Activated T-cell treated with anti-CD3 and anti-CD28 coated beads, Interleukin-2, amount 50 U/mL, for 72 hours (primary cell): Measurements from ENCODE around the gene NOP58. TPM values are rescaled to one million over a fixed set of nuclear protein-coding genes. Genes with fewer than 3 reads are reported as not detected.
"Not testable (repeated sequence)": the region's sequence is repeated elsewhere in the genome, so short reads cannot be mapped to it uniquely, and the experiment has no call there.

ENCODE experiments used
- ATAC-seq, 2 donors: fragments of 150-1000 bp; cut with Tn5 transposase; replicated peaks in 1 of 2; 2 replicates each; pipeline ENCODE4 v1.10.0; 2021; ENCODE audit warnings: moderate library complexity in 2 of 2, mild to moderate bottlenecking in 1 of 2
- DNase-seq, 2 donors: peaks; one replicate each; pipeline ENCODE4 v3.0.0; 2021 to 2022; ENCODE audit warnings: mixed read lengths in 1 of 2
- H3K27ac Mint-ChIP-seq: one replicate; pipeline ENCODE4 v1.8.0; 2022; ENCODE audit warnings: mild to moderate bottlenecking, moderate library complexity, mixed read lengths
- H3K27me3 Mint-ChIP-seq: one replicate; pipeline ENCODE4 v1.8.0; 2022; ENCODE audit warnings: low read depth, mixed read lengths
- H3K36me3 Mint-ChIP-seq, 2 donors: one replicate each; pipeline ENCODE4 v1.8.0; 2022; ENCODE audit warnings: mixed read lengths in 2 of 2, mild to moderate bottlenecking in 1 of 2; ENCODE audit not compliant: insufficient read depth in 2 of 2
- H3K4me1 Mint-ChIP-seq: one replicate; pipeline ENCODE4 v1.8.0; 2022; ENCODE audit warnings: low read depth, mixed read lengths
- H3K4me3 Mint-ChIP-seq, 2 donors: one replicate each; pipeline ENCODE4 v1.8.0; 2022; ENCODE audit warnings: mild to moderate bottlenecking in 2 of 2, mixed read lengths in 2 of 2, moderate library complexity in 2 of 2
- H3K9me3 Mint-ChIP-seq, 2 donors: one replicate each; pipeline ENCODE4 v1.8.0; 2022; ENCODE audit warnings: mixed read lengths in 2 of 2
- total RNA-seq, 2 donors: library from RNA; stranded (reverse); gene quantifications; one replicate each; pipeline ENCODE4 v1.2.3, GENCODE V29; 2022

Gene NOP58
- total RNA-seq, 2 donors from 2014 or later = 233 to 300 TPM

GRCh38 chr2:202317080-202317857 lies 51.7 kb downstream of the NOP58 start:
- H3K9me3 Mint-ChIP-seq = no peaks in the 10 kb centered on the region

GRCh38 chr2:202320362-202320761 lies 54.8 kb downstream of the NOP58 start:
- not testable (repeated sequence) for H3K27me3 Mint-ChIP-seq, ATAC-seq, H3K9me3 Mint-ChIP-seq, DNase-seq, H3K4me1 Mint-ChIP-seq, H3K4me3 Mint-ChIP-seq, H3K36me3 Mint-ChIP-seq, H3K27ac Mint-ChIP-seq

More at GRCh38 chr2:202317080-202317857, 51.7 kb downstream of the NOP58 start:
- DNase-seq (no peak), ATAC-seq (no peak)
- Mint-ChIP-seq H3K27ac (no peak overlapping the region), H3K36me3 (no peaks in the 10 kb centered on the region), H3K27me3 (no peaks in the 10 kb centered on the region), H3K4me1 (no peaks in the 10 kb centered on the region), H3K4me3 (no peak overlapping the region)

GRCh38 chr2:202322435-202322834 lies 56.9 kb downstream of the NOP58 start:
- DNase-seq (no peak), ATAC-seq (no peak)
- Mint-ChIP-seq H3K27ac (no peak overlapping the region), H3K36me3 (peaks cover 0 to 4% of the 10 kb centered on the region in 2 donors), H3K4me3 (no peak overlapping the region), H3K4me1 (no peaks in the 10 kb centered on the region), H3K9me3 (no peaks in the 10 kb centered on the region), H3K27me3 (no peaks in the 10 kb centered on the region)

DNA sequence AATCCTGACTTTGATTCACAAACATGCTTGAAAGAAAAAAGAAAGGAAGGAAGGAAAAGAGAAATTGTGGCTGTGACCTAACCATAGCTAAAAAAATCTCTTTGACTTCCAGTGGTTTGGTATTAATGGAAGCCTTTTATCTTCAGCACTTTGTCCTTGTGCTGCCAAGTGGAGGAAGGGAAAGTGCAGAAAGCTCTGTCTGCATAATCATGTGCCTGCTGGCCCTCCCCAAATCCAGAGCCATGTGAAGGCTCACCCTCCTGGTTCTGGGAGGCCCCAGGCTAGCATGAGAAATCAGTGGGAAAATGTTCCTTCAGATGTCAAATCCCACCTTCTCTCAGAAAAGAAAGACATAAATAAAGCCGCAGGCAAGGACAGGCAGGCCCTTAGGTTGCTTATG lies 62.3 kb downstream of the NOP58 start:
- H3K36me3 Mint-ChIP-seq = peaks cover 0 to 4% of the 10 kb centered on the region in 2 donors
- H3K4me3 Mint-ChIP-seq = no peak overlapping the region
- H3K27ac Mint-ChIP-seq = no peak overlapping the region
- H3K27me3 Mint-ChIP-seq = no peaks in the 10 kb centered on the region
- H3K4me1 Mint-ChIP-seq = no peaks in the 10 kb centered on the region
- H3K9me3 Mint-ChIP-seq = no peaks in the 10 kb centered on the region
- no peak for DNase-seq
- ATAC-seq = no peak

DNA sequence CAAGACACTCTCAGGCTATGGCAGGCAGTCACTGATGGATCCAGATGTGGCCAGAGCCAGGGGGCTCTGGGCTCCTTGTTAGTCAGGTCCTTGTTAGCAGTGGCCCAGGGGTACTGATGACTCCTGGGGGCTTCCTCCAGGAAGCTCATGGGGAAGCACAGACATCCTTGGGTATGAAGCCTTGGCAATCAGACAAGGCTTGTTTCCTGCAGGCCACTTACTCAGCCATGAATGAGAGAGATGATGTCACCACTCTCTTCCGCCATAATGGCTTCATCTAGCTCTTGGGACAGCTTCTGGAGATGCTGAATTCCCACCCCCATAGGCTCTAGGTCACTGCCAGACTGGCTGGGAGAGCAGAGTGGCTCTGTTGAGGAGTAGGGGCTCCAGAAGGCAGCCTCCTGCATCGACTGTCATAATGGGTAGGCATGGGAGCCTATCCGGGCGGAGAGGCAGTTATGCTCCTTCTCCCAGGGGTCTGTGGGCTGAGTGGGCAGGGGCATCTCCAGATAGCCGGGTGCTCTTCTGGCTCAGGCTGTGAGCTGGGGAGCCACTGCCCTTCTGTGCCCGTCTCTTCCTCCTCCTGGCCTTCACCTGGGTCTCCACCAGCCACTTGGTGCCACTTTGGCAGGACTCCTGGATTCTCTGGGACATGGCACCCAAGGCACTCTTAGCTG lies 70.4 kb downstream of the NOP58 start:
- ATAC-seq (no peak), DNase-seq (no peak)
- H3K27ac Mint-ChIP-seq = no peak overlapping the region
- H3K27me3 Mint-ChIP-seq = no peaks in the 10 kb centered on the region
- no peak overlapping the region for H3K4me3 Mint-ChIP-seq
- no peaks in the 10 kb centered on the region for H3K4me1 Mint-ChIP-seq
- H3K9me3 Mint-ChIP-seq = no peaks in the 10 kb centered on the region
- no peaks in the 10 kb centered on the region for H3K36me3 Mint-ChIP-seq

DNA sequence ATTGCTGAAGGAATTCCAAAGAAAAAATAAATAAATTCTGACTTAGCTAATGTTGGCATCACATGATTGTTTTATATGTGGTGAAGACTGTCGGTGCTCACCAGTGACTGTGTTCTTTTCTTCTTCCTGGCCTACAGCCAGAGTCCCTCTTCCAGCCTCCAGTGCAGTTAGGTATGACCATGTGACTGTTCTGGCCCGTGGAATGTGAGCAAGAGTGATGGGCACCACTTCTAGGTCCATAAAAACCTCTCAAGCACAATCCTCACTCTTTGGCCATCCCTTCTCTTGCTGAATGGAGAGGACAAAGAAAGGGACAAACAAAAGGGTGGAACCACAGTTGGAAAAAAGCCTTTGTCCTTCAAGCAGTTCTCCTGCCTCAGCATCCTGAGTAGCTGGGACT lies 71.6 kb downstream of the NOP58 start:
- no peaks in the 10 kb centered on the region for H3K36me3 Mint-ChIP-seq
- no peak overlapping the region for H3K27ac Mint-ChIP-seq
- H3K9me3 Mint-ChIP-seq = no peaks in the 10 kb centered on the region
- no peak for DNase-seq
- ATAC-seq = no peak
- no peaks in the 10 kb centered on the region for H3K4me1 Mint-ChIP-seq
- H3K4me3 Mint-ChIP-seq = no peak overlapping the region
- H3K27me3 Mint-ChIP-seq = no peaks in the 10 kb centered on the region

DNA sequence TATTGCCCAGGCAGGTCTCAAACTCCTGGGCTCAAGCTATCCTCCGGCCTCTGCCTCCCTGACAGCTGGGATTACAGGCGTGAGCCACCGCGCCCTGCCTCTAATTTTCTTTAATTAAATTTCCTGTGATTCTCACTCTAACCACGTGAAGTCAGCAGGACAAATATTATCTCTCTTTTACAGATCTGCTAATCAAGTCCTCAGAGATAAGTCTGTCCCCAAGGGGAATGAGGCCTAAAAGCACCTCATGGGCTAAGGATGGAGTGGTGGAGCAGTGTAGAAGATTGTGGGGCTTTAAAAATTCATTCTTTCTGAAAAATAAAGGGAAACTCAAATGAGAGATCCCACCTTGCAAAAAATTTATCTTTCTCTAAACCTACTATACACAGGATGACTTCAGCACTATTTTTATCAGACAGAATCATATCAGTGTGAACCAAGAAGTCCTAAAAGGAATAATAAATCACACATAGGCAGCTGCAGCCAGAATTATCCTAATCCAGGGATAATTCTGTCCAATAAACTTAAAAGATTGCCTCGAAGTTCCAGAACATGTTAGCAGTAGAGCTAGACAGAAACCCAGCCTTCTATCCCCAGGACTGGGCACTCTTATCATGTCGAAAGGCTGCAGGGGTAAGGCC lies 72.3 kb downstream of the NOP58 start:
- H3K9me3 Mint-ChIP-seq = no peaks in the 10 kb centered on the region

GRCh38 chr2:202339071-202339870 lies 73.7 kb downstream of the NOP58 start:
- Mint-ChIP-seq H3K36me3 (no peaks in the 10 kb centered on the region), H3K27me3 (no peaks in the 10 kb centered on the region), H3K9me3 (no peaks in the 10 kb centered on the region), H3K27ac (no peak overlapping the region), H3K4me1 (peaks cover 5% of the 10 kb centered on the region), H3K4me3 (no peak overlapping the region)
- ATAC-seq = no peak
- DNase-seq = no peak

More for the DNA sequence above, 72.3 kb downstream of the NOP58 start:
- H3K27ac Mint-ChIP-seq = no peak overlapping the region
- H3K36me3 Mint-ChIP-seq = no peaks in the 10 kb centered on the region
- H3K27me3 Mint-ChIP-seq = no peaks in the 10 kb centered on the region
- no peak overlapping the region for H3K4me3 Mint-ChIP-seq
- ATAC-seq (no peak), DNase-seq (no peak)
- H3K4me1 Mint-ChIP-seq = no peaks in the 10 kb centered on the region

DNA sequence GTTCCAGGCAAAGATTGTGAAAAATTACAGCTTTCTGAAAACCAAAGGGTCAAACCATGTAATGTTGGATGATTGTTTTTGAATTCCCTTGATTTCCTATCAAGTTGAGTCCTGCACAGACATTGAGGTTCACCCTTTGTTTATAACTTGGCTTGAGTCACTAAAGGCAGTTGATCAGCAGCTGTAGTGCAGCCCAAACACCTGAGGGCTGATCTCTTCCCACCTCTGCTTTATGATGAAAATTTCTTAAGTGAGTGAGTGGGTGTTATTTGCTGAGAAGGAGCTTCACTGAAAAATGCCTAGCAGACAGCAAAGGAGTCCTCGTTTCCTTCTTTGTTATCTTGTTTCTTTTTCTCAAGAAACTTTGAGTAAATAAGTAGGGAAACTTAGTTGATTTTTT lies 78.6 kb downstream of the NOP58 start:
- ATAC-seq = no peak
- H3K4me1 Mint-ChIP-seq = peaks cover 5% of the 10 kb centered on the region
- H3K27ac Mint-ChIP-seq = no peak overlapping the region
- H3K9me3 Mint-ChIP-seq = no peaks in the 10 kb centered on the region
- H3K36me3 Mint-ChIP-seq = no peaks in the 10 kb centered on the region
- no peaks in the 10 kb centered on the region for H3K27me3 Mint-ChIP-seq
- no peak overlapping the region for H3K4me3 Mint-ChIP-seq
- no peak for DNase-seq

GRCh38 chr2:202346180-202346579 lies 80.6 kb downstream of the NOP58 start:
- Mint-ChIP-seq H3K27me3 (no peaks in the 10 kb centered on the region), H3K36me3 (no peaks in the 10 kb centered on the region), H3K9me3 (no peaks in the 10 kb centered on the region), H3K4me1 (peaks cover 5% of the 10 kb centered on the region), H3K4me3 (no peak overlapping the region), H3K27ac (no peak overlapping the region)
- ATAC-seq (no peak), DNase-seq (no peak)
